ENCODE data around the gene VWA5B2. TPM values are rescaled to one million over a fixed set of nuclear protein-coding genes. Genes with fewer than 3 reads are reported as not detected.
A peak's percentile ranks its signal among the peaks of the same experiment; 100 is the strongest.
"Not testable (repeated sequence)": the region's sequence is repeated elsewhere in the genome, so short reads cannot be mapped to it uniquely, and the experiment has no call there.

The VWA5B2 gene
- total RNA-seq, 4 donors from 2014 or later = not detected

- ATAC-seq (no peak), DNase-seq (no peak)
- no peak overlapping the region for H3K27ac ChIP-seq
- intact Hi-C loops (cut with DNase I; ENCODE audit: low total_unique reads) = no loop called here
- TF ChIP-seq POLR2A (IDR thresholded peaks at IDR 0.05) = no peak
- TF ChIP-seq, protein P1, sequence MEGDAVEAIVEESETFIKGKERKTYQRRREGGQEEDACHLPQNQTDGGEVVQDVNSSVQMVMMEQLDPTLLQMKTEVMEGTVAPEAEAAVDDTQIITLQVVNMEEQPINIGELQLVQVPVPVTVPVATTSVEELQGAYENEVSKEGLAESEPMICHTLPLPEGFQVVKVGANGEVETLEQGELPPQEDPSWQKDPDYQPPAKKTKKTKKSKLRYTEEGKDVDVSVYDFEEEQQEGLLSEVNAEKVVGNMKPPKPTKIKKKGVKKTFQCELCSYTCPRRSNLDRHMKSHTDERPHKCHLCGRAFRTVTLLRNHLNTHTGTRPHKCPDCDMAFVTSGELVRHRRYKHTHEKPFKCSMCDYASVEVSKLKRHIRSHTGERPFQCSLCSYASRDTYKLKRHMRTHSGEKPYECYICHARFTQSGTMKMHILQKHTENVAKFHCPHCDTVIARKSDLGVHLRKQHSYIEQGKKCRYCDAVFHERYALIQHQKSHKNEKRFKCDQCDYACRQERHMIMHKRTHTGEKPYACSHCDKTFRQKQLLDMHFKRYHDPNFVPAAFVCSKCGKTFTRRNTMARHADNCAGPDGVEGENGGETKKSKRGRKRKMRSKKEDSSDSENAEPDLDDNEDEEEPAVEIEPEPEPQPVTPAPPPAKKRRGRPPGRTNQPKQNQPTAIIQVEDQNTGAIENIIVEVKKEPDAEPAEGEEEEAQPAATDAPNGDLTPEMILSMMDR (IDR thresholded peaks at IDR 0.05 in 4 of 5, conservative IDR thresholded peaks at IDR 0.05 in 1 of 5) = no peak
- H3K36me3 ChIP-seq = peaks cover 0 to 7% of the 10 kb centered on the region in 2 donors
- H3K4me1 ChIP-seq = peaks cover 10 to 14% of the 10 kb centered on the region in 2 donors
- H3K9me3 ChIP-seq = no peaks in the 10 kb centered on the region
- in situ Hi-C loops (cut with MboI; ENCODE audit: low sequenced_read_pairs in 4 of 4) = loop anchor here in 1 of 4 donors (25.0 kb wide), 1 partner anchor 373 kb away; the partner anchor contains the start of gene PARL
- peak overlapping the region in 3 of 4 donors; percentile 38 to 54 (median 41) for H3K4me3 ChIP-seq
- H3K27me3 ChIP-seq = peaks cover 36 to 70% (median 51%) of the 10 kb centered on the region in 3 donors
Measured at GRCh38 chr3:184260724-184261269, 31.4 kb downstream of the VWA5B2 start.

DNA sequence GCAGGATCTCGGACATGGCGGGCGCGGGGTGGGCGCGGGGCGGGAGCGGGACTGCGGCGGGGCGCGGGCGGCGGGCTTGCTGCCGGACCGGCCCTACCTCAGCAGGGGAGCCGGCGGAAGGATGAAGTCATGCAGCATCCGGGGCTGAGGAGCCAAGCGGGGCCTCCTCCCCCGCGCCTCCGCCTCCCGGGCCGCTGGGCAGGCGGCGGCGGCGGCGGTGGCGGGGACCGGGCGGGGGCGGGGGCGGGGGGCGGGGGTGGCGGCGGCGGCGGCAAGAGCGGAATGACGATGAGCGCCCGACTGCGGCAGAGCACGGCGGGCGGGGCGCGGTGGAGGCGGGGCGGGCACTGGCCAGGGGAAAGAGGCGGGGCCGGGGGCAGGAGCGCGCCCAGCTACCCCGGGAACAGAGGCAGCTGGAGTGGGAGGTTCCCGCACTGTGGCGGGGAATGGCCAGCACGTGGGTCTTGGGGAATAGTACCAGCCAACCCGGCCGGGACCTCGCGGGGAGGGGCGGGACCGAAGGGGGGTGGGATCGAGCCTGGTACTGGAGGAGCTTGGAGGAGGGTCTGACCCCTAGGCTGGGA, 32.0 kb downstream of the VWA5B2 start, which contains the start of gene CAMK2N2:
Gene CAMK2N2, minus strand, starts transcription at position 284 of the 584 bp plus-strand sequence. Its CDS starts 268 bp downstream, at position 16.
- TF ChIP-seq, protein P1 (IDR thresholded peaks at IDR 0.05 in 4 of 5, conservative IDR thresholded peaks at IDR 0.05 in 1 of 5) = no peak
- no peak for TF ChIP-seq POLR2A (IDR thresholded peaks at IDR 0.05)
- Histone ChIP-seq H3K4me3 (peak within 1 kb of the TSS; percentile 41 to 54 (median 45)), H3K4me1 (peaks cover 10 to 14% of the 10 kb centered on the region in 2 donors), H3K9me3 (no peaks in the 10 kb centered on the region), H3K27me3 (peaks cover 36 to 70% (median 51%) of the 10 kb centered on the region in 3 donors), H3K36me3 (peaks cover 0 to 7% of the 10 kb centered on the region in 2 donors), H3K27ac (no peak within 1 kb of the TSS)
- in situ Hi-C loops (cut with MboI; ENCODE audit: low sequenced_read_pairs in 4 of 4) = loop anchor here in 1 of 4 donors (25.0 kb wide), 1 partner anchor 374 kb away; the partner anchor contains the start of gene PARL
- ATAC-seq (no peak), DNase-seq (no peak)
- intact Hi-C loops (cut with DNase I; ENCODE audit: low total_unique reads) = no loop called here

GRCh38 chr3:184261854-184262763, 32.7 kb downstream of the VWA5B2 start:
- peaks cover 36 to 71% (median 51%) of the 10 kb centered on the region in 3 donors for H3K27me3 ChIP-seq
- intact Hi-C loops (cut with DNase I; ENCODE audit: low total_unique reads) (no loop called here), in situ Hi-C loops (cut with MboI; ENCODE audit: low sequenced_read_pairs in 4 of 4) (loop anchor here in 1 of 4 donors (25.0 kb wide), 1 partner anchor 375 kb away; the partner anchor contains the start of gene PARL)
- DNase-seq (no peak), ATAC-seq (no peak)
- H3K27ac ChIP-seq = no peak overlapping the region
- H3K9me3 ChIP-seq = no peaks in the 10 kb centered on the region
- TF ChIP-seq, protein P1 (IDR thresholded peaks at IDR 0.05 in 4 of 5, conservative IDR thresholded peaks at IDR 0.05 in 1 of 5) = no peak
- no peak for TF ChIP-seq POLR2A (IDR thresholded peaks at IDR 0.05)
- peak overlapping the region; percentile 39 to 54 (median 45) for H3K4me3 ChIP-seq
- peaks cover 0 to 7% of the 10 kb centered on the region in 2 donors for H3K36me3 ChIP-seq
- H3K4me1 ChIP-seq = peaks cover 10 to 14% of the 10 kb centered on the region in 2 donors

- no peak for DNase-seq
- peaks cover 36 to 76% (median 51%) of the 10 kb centered on the region in 3 donors for H3K27me3 ChIP-seq
- no peaks in the 10 kb centered on the region for H3K9me3 ChIP-seq
- TF ChIP-seq POLR2A (IDR thresholded peaks at IDR 0.05) = no peak
- TF ChIP-seq, protein P1 (IDR thresholded peaks at IDR 0.05 in 4 of 5, conservative IDR thresholded peaks at IDR 0.05 in 1 of 5) = no peak
- in situ Hi-C loops (cut with MboI; ENCODE audit: low sequenced_read_pairs in 4 of 4) = loop anchor here in 1 of 4 donors (25.0 kb wide), 1 partner anchor 375 kb away; the partner anchor contains the start of gene PARL
- H3K36me3 ChIP-seq = peaks cover 0 to 7% of the 10 kb centered on the region in 2 donors
- H3K4me1 ChIP-seq = peaks cover 10 to 14% of the 10 kb centered on the region in 2 donors
- no peak overlapping the region for H3K27ac ChIP-seq
- no peak for ATAC-seq
- peak overlapping the region in 2 of 4 donors; percentile 13 to 54 for H3K4me3 ChIP-seq
- intact Hi-C loops (cut with DNase I; ENCODE audit: low total_unique reads) = no loop called here
Measured at GRCh38 chr3:184262764-184263179, 33.4 kb downstream of the VWA5B2 start.

- DNase-seq; H3K27ac ChIP-seq; H3K9me3 ChIP-seq; ATAC-seq; H3K4me3 ChIP-seq; H3K36me3 ChIP-seq; H3K4me1 ChIP-seq; intact Hi-C loops (cut with DNase I; ENCODE audit: low total_unique reads): not testable (repeated sequence)
- in situ Hi-C loops (cut with MboI; ENCODE audit: low sequenced_read_pairs in 4 of 4) = loop anchor here in 1 of 4 donors (25.0 kb wide), 1 partner anchor 380 kb away; the partner anchor contains the start of gene PARL
- H3K27me3 ChIP-seq = peaks cover 19 to 46% (median 20%) of the 10 kb centered on the region in 3 donors
Measured at GRCh38 chr3:184267249-184267648, 37.9 kb downstream of the VWA5B2 start.

All from gastrocnemius medialis (tissue), 4 donors.